HEK293 (cell line): ENCODE results near the gene P4HA2.
A peak's percentile ranks its signal among the peaks of the same experiment; 100 is the strongest.

Experiments
- CTCF ChIA-PET: fragments of 350-600 bp; formaldehyde crosslinking; extraction: SDS; loops from one replicate; lab custom pipeline; 2021; ENCODE audit warnings: antibody characterized with exemption; lab: Yijun Ruan, JAX
- POLR2A ChIA-PET: fragments of 300-600 bp; formaldehyde crosslinking; extraction: SDS; loops from one replicate; lab custom pipeline; 2020; ENCODE audit warnings: antibody characterized with exemption, inconsistent platforms; lab: Yijun Ruan, JAX
- H3K27ac ChIP-seq: fragments of 200-500 bp; sonication (Bioruptor generic); 2 replicates; pipeline ENCODE4 v1.5.1; 2014; ENCODE audit warnings: low read depth, low read length, control low read depth, inconsistent platforms; ENCODE audit errors: extremely low read depth
- H3K36me3 ChIP-seq, 2 experiments: fragments of 200-500 bp in 1 of 2; sonication (Bioruptor generic) in 1 of 2; 1 replicate in 1 of 2; 2 replicates in 1 of 2; pipeline ENCODE4 v1.5.1; 2014 to 2017; ENCODE audit warnings: inconsistent platforms in 2 of 2, low read length in 2 of 2; ENCODE audit not compliant: control insufficient read depth in 2 of 2, insufficient read depth in 1 of 2
- H3K4me1 ChIP-seq: fragments of 200-500 bp; sonication (Bioruptor generic); 2 replicates; pipeline ENCODE4 v1.5.1; 2014; ENCODE audit warnings: mild to moderate bottlenecking, low read length, inconsistent platforms; ENCODE audit not compliant: control insufficient read depth, insufficient read depth
- H3K4me3 ChIP-seq: 2 replicates; pipeline ENCODE4 v1.5.1; 2011; ENCODE audit warnings: low read depth, mild to moderate bottlenecking, control low read depth, low read length, moderate library complexity
- H3K9me3 ChIP-seq: fragments of 200-500 bp; sonication (Bioruptor generic); 2 replicates; pipeline ENCODE4 v1.5.1; 2014; ENCODE audit warnings: low read depth, low read length, inconsistent platforms; ENCODE audit not compliant: control insufficient read depth, insufficient read depth
- IKZF3 ChIP-seq: fragments of 450-650 bp; IDR thresholded peaks from 2 replicates; pipeline ENCODE4 v1.5.0; 2018; ENCODE audit warnings: missing biosample characterization, mild to moderate bottlenecking, missing genetic modification characterization, moderate library complexity
- KLF9 ChIP-seq: fragments of 450-650 bp; formaldehyde crosslinking; IDR thresholded peaks from 2 replicates; pipeline ENCODE4 v1.5.1; 2016; ENCODE audit warnings: missing biosample characterization, missing genetic modification characterization, low read depth
- MZF1 ChIP-seq: fragments of 450-650 bp; formaldehyde crosslinking; IDR thresholded peaks from 2 replicates; pipeline ENCODE4 v1.5.1; 2017; ENCODE audit warnings: missing biosample characterization, missing genetic modification characterization, borderline replicate concordance
- RBAK ChIP-seq: fragments of 450-650 bp; formaldehyde crosslinking; IDR thresholded peaks from 2 replicates; pipeline ENCODE4 v1.5.1; 2016; ENCODE audit warnings: missing biosample characterization, missing genetic modification characterization
- SP3 ChIP-seq: fragments of 450-650 bp; formaldehyde crosslinking; IDR thresholded peaks from 2 replicates; pipeline ENCODE4 v1.5.1; 2016; ENCODE audit warnings: missing biosample characterization, missing genetic modification characterization
- TCF7L2 ChIP-seq: IDR thresholded peaks from 2 replicates; pipeline ENCODE4 v1.6.1; 2011; ENCODE audit warnings: low read depth, mild to moderate bottlenecking, inconsistent platforms, low read length, moderate library complexity, borderline replicate concordance
- WT1 ChIP-seq: fragments of 450-650 bp; formaldehyde crosslinking; IDR thresholded peaks from 2 replicates; pipeline ENCODE4 v1.5.1; 2016; ENCODE audit warnings: missing biosample characterization, missing genetic modification characterization
- ZBTB7A ChIP-seq: fragments of 450-650 bp; formaldehyde crosslinking; IDR thresholded peaks from 2 replicates; pipeline ENCODE4 v1.5.1; 2016; ENCODE audit warnings: low read depth, missing biosample characterization, missing genetic modification characterization
- ZEB2 ChIP-seq: fragments of 450-650 bp; formaldehyde crosslinking; IDR thresholded peaks from 2 replicates; pipeline ENCODE4 v1.5.1; 2016; ENCODE audit warnings: missing biosample characterization, missing genetic modification characterization
- ZNF121 ChIP-seq: fragments of 450-650 bp; formaldehyde crosslinking; IDR thresholded peaks from 2 replicates; pipeline ENCODE4 v1.5.1; 2016; ENCODE audit warnings: missing biosample characterization, missing genetic modification characterization
- ZNF202 ChIP-seq: fragments of 450-650 bp; formaldehyde crosslinking; IDR thresholded peaks from 2 replicates; pipeline ENCODE4 v1.5.1; 2016; ENCODE audit warnings: missing biosample characterization, missing genetic modification characterization, borderline replicate concordance
- ZNF223 ChIP-seq: fragments of 450-650 bp; formaldehyde crosslinking; IDR thresholded peaks from 2 replicates; pipeline ENCODE4 v1.5.1; 2016; ENCODE audit warnings: missing biosample characterization, missing genetic modification characterization
- ZNF239 ChIP-seq: fragments of 450-650 bp; formaldehyde crosslinking; IDR thresholded peaks from 2 replicates; pipeline ENCODE4 v1.5.1; 2016; ENCODE audit warnings: missing biosample characterization, missing genetic modification characterization
- ZNF266 ChIP-seq: fragments of 450-650 bp; formaldehyde crosslinking; IDR thresholded peaks from 2 replicates; pipeline ENCODE4 v1.5.1; 2016; ENCODE audit warnings: missing biosample characterization, missing genetic modification characterization, low read depth
- ZNF354C ChIP-seq: fragments of 450-650 bp; formaldehyde crosslinking; IDR thresholded peaks from 2 replicates; pipeline ENCODE4 v1.5.1; 2016; ENCODE audit warnings: missing biosample characterization, missing genetic modification characterization, low read depth, borderline replicate concordance
- ZNF416 ChIP-seq: fragments of 450-650 bp; formaldehyde crosslinking; IDR thresholded peaks from 2 replicates; pipeline ENCODE4 v1.5.1; 2016; ENCODE audit warnings: missing biosample characterization, missing genetic modification characterization
- ZNF510 ChIP-seq: fragments of 450-650 bp; formaldehyde crosslinking; IDR thresholded peaks from 2 replicates; pipeline ENCODE4 v1.5.1; 2018; ENCODE audit warnings: mild to moderate bottlenecking, missing genetic modification characterization, missing biosample characterization; ENCODE audit not compliant: insufficient replicate concordance
- ZNF600 ChIP-seq: fragments of 450-650 bp; formaldehyde crosslinking; IDR thresholded peaks from 2 replicates; pipeline ENCODE4 v1.5.1; 2016; ENCODE audit warnings: missing biosample characterization, missing genetic modification characterization
- ZNF623 ChIP-seq: fragments of 450-650 bp; formaldehyde crosslinking; IDR thresholded peaks from 2 replicates; pipeline ENCODE4 v1.5.1; 2016; ENCODE audit warnings: missing biosample characterization, missing genetic modification characterization
- ZNF76 ChIP-seq: fragments of 450-650 bp; formaldehyde crosslinking; IDR thresholded peaks from 2 replicates; pipeline ENCODE4; 2016; ENCODE audit warnings: low read depth, missing biosample characterization, missing genetic modification characterization, borderline replicate concordance
- ZNF837 ChIP-seq: fragments of 450-650 bp; formaldehyde crosslinking; IDR thresholded peaks from 2 replicates; pipeline ENCODE4 v1.5.1; 2016; ENCODE audit warnings: missing biosample characterization, missing genetic modification characterization
- ZSCAN16 ChIP-seq: fragments of 450-650 bp; formaldehyde crosslinking; IDR thresholded peaks from 2 replicates; pipeline ENCODE4 v1.5.1; 2016; ENCODE audit warnings: missing biosample characterization, missing genetic modification characterization
- TF ChIP-seq, protein P1 (sequence below): fragments of 450-650 bp; IDR thresholded peaks from 2 replicates; pipeline ENCODE4 v1.5.1; 2018; ENCODE audit warnings: missing biosample characterization, mild to moderate bottlenecking, missing genetic modification characterization
- TF ChIP-seq, protein P2 (sequence below): fragments of 450-650 bp; formaldehyde crosslinking; IDR thresholded peaks from 2 replicates; pipeline ENCODE4; 2016; ENCODE audit warnings: missing biosample characterization, missing genetic modification characterization
- TF ChIP-seq, protein P3 (sequence below): fragments of 450-650 bp; formaldehyde crosslinking; IDR thresholded peaks from 2 replicates; pipeline ENCODE4 v1.5.1; 2016; ENCODE audit warnings: missing biosample characterization, missing genetic modification characterization
- TF ChIP-seq, protein P4 (sequence below): fragments of 450-650 bp; formaldehyde crosslinking; IDR thresholded peaks from 2 replicates; pipeline ENCODE4 v1.5.1; 2016; ENCODE audit warnings: missing biosample characterization, missing genetic modification characterization
- TF ChIP-seq, protein P5 (sequence below): fragments of 450-650 bp; formaldehyde crosslinking; IDR thresholded peaks from 2 replicates; pipeline ENCODE4 v1.5.1; 2017; ENCODE audit warnings: missing biosample characterization, missing genetic modification characterization

P4HA2 gene

DNA sequence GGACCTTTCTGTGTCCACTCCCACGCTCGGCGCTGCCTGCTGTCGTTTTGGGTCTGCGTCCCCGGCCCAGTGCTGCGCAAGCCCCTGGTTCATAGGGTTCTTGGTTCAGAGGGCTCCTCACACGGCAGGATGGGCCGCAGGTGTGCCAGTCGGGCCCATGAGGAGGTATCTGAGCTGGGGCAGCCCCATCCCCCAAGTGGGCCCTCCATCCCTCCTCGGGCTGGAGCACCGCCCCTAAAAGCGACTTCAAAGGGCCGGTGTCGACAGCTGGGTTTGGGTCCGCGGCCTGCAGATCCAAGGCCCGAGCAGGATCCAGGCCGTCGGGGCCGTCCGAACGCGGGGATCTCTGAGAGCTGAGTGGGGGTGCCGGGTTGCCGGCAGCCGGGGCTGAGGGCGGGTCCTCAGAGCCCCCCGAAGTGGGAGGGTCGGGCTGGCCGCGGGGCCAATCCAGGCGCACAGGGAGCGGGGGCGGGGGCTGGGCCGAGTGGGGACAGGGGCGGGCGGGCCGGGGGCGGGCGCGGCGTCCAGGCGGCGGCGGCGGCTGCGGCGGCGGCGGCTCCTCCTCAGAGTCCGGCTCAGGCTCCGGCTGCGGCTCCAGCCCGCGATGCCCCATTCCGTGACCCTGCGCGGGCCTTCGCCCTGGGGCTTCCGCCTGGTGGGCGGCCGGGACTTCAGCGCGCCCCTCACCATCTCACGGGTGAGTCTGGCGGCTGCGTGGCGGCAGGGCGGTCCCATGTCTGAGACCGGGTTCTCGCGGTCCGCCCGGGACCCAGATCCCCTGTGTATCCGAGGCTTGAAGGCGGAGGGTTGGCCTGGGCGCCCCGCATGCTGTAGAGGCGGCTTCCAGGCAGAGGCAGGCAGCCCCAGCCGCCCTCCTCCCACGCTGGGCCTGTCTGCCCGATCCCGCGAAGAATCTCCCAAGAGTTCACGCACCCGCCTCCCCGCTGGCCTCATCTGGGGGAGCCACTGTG lies 29.8 kb upstream of the P4HA2 start, which contains the start of gene PDLIM4:
Gene PDLIM4 (plus strand): TSS at position 566 of the 971 bp plus-strand sequence. CDS start 39 bp downstream, at position 605.
- Histone ChIP-seq H3K27ac (no peak within 1 kb of the TSS), H3K4me1 (no peaks in the 10 kb centered on the region)
- TF ChIP-seq, protein P1, sequence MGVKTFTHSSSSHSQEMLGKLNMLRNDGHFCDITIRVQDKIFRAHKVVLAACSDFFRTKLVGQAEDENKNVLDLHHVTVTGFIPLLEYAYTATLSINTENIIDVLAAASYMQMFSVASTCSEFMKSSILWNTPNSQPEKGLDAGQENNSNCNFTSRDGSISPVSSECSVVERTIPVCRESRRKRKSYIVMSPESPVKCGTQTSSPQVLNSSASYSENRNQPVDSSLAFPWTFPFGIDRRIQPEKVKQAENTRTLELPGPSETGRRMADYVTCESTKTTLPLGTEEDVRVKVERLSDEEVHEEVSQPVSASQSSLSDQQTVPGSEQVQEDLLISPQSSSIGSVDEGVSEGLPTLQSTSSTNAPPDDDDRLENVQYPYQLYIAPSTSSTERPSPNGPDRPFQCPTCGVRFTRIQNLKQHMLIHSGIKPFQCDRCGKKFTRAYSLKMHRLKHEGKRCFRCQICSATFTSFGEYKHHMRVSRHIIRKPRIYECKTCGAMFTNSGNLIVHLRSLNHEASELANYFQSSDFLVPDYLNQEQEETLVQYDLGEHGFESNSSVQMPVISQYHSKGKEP (tag by site-specific recombination): no peak
- TF ChIP-seq ZNF416 (tag by site-specific recombination): no peak
- TF ChIP-seq ZNF239 (tag by site-specific recombination): no peak
- no peak for TF ChIP-seq ZNF202
- TF ChIP-seq ZNF600: no peak
- no peak for TF ChIP-seq ZNF510 (tag by site-specific recombination)
- TF ChIP-seq ZBTB7A (tag by site-specific recombination): no peak
- TF ChIP-seq ZNF76 (tag by site-specific recombination): no peak
- TF ChIP-seq ZNF121 (tag by site-specific recombination): no peak
- TF ChIP-seq ZNF837 (tag by site-specific recombination): no peak
- TF ChIP-seq ZSCAN16 (tag by site-specific recombination): no peak
- no peak for TF ChIP-seq ZNF354C (tag by site-specific recombination)
- TF ChIP-seq, protein P2, sequence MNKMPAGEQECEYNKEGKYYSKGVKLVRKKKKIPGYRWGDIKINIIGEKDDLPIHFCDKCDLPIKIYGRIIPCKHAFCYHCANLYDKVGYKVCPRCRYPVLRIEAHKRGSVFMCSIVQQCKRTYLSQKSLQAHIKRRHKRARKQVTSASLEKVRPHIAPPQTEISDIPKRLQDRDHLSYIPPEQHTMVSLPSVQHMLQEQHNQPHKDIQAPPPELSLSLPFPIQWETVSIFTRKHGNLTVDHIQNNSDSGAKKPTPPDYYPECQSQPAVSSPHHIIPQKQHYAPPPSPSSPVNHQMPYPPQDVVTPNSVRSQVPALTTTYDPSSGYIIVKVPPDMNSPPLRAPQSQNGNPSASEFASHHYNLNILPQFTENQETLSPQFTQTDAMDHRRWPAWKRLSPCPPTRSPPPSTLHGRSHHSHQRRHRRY (tag by site-specific recombination): no peak
- TF ChIP-seq, protein P3, sequence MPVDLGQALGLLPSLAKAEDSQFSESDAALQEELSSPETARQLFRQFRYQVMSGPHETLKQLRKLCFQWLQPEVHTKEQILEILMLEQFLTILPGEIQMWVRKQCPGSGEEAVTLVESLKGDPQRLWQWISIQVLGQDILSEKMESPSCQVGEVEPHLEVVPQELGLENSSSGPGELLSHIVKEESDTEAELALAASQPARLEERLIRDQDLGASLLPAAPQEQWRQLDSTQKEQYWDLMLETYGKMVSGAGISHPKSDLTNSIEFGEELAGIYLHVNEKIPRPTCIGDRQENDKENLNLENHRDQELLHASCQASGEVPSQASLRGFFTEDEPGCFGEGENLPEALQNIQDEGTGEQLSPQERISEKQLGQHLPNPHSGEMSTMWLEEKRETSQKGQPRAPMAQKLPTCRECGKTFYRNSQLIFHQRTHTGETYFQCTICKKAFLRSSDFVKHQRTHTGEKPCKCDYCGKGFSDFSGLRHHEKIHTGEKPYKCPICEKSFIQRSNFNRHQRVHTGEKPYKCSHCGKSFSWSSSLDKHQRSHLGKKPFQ (tag by site-specific recombination): no peak
- no peak for TF ChIP-seq ZNF266 (tag by site-specific recombination)
- TF ChIP-seq, all 188 proteins: peak for 0
- H3K36me3 ChIP-seq: no peaks in the 10 kb centered on the region
- POLR2A ChIA-PET: no interaction called here
- CTCF ChIA-PET: interaction anchor here (0.6 to 1.3 kb wide), 3 partner anchors 15 to 20 kb away, joined by 3 to 5 read pairs (median 5); no protein-coding TSS in a partner anchor
- H3K4me3 ChIP-seq: peak within 1 kb of the TSS; percentile 56
- no peaks in the 10 kb centered on the region for H3K9me3 ChIP-seq

DNA sequence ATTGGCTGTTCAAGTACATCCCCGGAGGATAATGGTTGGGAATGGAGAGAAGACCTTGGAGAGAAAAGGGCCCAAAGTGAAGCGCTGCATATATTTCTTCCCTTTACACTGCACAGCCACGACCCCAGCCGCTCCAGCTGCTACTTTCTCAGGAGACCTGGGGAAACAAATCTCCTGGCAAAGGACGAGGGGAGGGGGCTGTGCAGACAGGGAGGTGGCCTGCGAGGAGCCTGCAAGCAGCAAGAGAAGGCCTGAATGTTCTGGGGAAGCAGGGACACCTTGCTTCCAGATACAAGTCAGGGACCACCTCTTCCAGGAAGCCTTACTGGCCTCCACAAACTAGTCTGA lies 29.1 kb upstream of the P4HA2 start:
- POLR2A ChIA-PET: no interaction called here
- CTCF ChIA-PET: interaction anchor here (1.2 to 1.4 kb wide), 3 partner anchors 16 to 19 kb away, joined by 3 to 7 read pairs (median 5); no protein-coding TSS in a partner anchor
- no peaks in the 10 kb centered on the region for H3K9me3 ChIP-seq
- no peak for TF ChIP-seq RBAK (tag by site-specific recombination)
- no peak for TF ChIP-seq ZEB2 (tag by site-specific recombination)
- no peak for TF ChIP-seq TCF7L2
- TF ChIP-seq WT1 (tag by site-specific recombination): no peak
- TF ChIP-seq, protein P4, sequence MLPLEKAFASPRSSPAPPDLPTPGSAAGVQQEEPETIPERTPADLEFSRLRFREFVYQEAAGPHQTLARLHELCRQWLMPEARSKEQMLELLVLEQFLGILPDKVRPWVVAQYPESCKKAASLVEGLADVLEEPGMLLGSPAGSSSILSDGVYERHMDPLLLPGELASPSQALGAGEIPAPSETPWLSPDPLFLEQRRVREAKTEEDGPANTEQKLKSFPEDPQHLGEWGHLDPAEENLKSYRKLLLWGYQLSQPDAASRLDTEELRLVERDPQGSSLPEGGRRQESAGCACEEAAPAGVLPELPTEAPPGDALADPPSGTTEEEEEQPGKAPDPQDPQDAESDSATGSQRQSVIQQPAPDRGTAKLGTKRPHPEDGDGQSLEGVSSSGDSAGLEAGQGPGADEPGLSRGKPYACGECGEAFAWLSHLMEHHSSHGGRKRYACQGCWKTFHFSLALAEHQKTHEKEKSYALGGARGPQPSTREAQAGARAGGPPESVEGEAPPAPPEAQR (tag by site-specific recombination): no peak
- TF ChIP-seq ZNF239 (tag by site-specific recombination): no peak
- TF ChIP-seq MZF1 (tag by site-specific recombination): no peak
- TF ChIP-seq, protein P5, sequence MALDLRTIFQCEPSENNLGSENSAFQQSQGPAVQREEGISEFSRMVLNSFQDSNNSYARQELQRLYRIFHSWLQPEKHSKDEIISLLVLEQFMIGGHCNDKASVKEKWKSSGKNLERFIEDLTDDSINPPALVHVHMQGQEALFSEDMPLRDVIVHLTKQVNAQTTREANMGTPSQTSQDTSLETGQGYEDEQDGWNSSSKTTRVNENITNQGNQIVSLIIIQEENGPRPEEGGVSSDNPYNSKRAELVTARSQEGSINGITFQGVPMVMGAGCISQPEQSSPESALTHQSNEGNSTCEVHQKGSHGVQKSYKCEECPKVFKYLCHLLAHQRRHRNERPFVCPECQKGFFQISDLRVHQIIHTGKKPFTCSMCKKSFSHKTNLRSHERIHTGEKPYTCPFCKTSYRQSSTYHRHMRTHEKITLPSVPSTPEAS: no peak
- TF ChIP-seq ZNF623: no peak
- no peak for TF ChIP-seq KLF9 (tag by site-specific recombination)
- no peak for TF ChIP-seq SP3
- TF ChIP-seq ZNF223: no peak
- TF ChIP-seq IKZF3 (tag by site-specific recombination): no peak

More for the DNA sequence above, 29.1 kb upstream of the P4HA2 start:
- Histone ChIP-seq H3K36me3 (no peaks in the 10 kb centered on the region), H3K4me1 (no peaks in the 10 kb centered on the region), H3K4me3 (no peak overlapping the region), H3K27ac (no peak overlapping the region)
